Nucleus accumbens (tissue), 56 donors: Measurements from ENCODE around the gene RASA3.
"Not testable (repeated sequence)": the region's sequence is repeated elsewhere in the genome, so short reads cannot be mapped to it uniquely, and the experiment has no call there.

ENCODE experiments used
- DNase-seq, 56 donors: peaks; one replicate each; lab custom pipeline; 2025; lab: John Stamatoyannopoulos, UW

The RASA3 gene

GRCh38 chr13:114132419-114133121 is at the start of gene RASA3:
Gene RASA3, minus strand, starts transcription at chr13:114132623. Its CDS starts 134 bp downstream, at chr13:114132489.
- peak in 45 of 56 donors; percentile 18 to 81 (median 51) for DNase-seq

GRCh38 chr13:114179087-114179658 is 46.8 kb upstream of the RASA3 start, which contains the start of gene CFAP97D2:
Gene CFAP97D2, plus strand, starts transcription at chr13:114179257. Its CDS starts 74 bp downstream, at chr13:114179331.
- DNase-seq: peak in 10 of 56 donors; percentile 3 to 57 (median 26)

GRCh38 chr13:114177245-114178010 is 45.0 kb upstream of the RASA3 start:
- DNase-seq: peak in 1 of 56 donors; percentile 36

- peak in 1 of 56 donors; percentile 42 for DNase-seq
Observed at GRCh38 chr13:114176359-114176902, 44.0 kb upstream of the RASA3 start.

- DNase-seq: no peak
Observed at GRCh38 chr13:114174529-114174961, 42.1 kb upstream of the RASA3 start.

GRCh38 chr13:114173745-114174144 is 41.3 kb upstream of the RASA3 start:
- DNase-seq: no peak

GRCh38 chr13:114173272-114173671 is 40.8 kb upstream of the RASA3 start:
- DNase-seq: no peak

GRCh38 chr13:114167885-114168284 is 35.5 kb upstream of the RASA3 start:
- no peak for DNase-seq

- DNase-seq: peak in 1 of 56 donors; percentile 19
Observed at GRCh38 chr13:114167426-114167825, 35.0 kb upstream of the RASA3 start.

GRCh38 chr13:114166381-114167131 is 34.1 kb upstream of the RASA3 start:
- peak in 52 of 56 donors; percentile 26 to 86 (median 70) for DNase-seq

GRCh38 chr13:114164681-114165429 is 32.4 kb upstream of the RASA3 start:
- no peak for DNase-seq

GRCh38 chr13:114164053-114164452 is 31.6 kb upstream of the RASA3 start:
- DNase-seq: no peak

GRCh38 chr13:114162533-114162922 is 30.1 kb upstream of the RASA3 start:
- DNase-seq: no peak

GRCh38 chr13:114161644-114162532 is 29.5 kb upstream of the RASA3 start:
- peak in 2 of 56 donors; percentile 17 to 28 for DNase-seq

GRCh38 chr13:114161028-114161556 is 28.7 kb upstream of the RASA3 start:
- no peak for DNase-seq

- DNase-seq: not testable (repeated sequence)
Observed at GRCh38 chr13:114158869-114159666, 26.6 kb upstream of the RASA3 start.

GRCh38 chr13:114157869-114158495 is 25.6 kb upstream of the RASA3 start:
- DNase-seq: no peak
